Ovary (tissue), 9 donors: Measurements from ENCODE around the gene NID2. TPM values are rescaled to one million over a fixed set of nuclear protein-coding genes. Genes with fewer than 3 reads are reported as not detected.

Experiments
- DNase-seq, 5 donors: peaks; one replicate each; pipeline ENCODE4 v3.0.0-alpha.2; 2019 to 2020
- H3K27ac ChIP-seq, 2 donors: fragments of 200-600 bp; one replicate each; pipeline versions ENCODE4 v1.5.1 to v1.8.0; 2019 to 2022
- H3K27me3 ChIP-seq: fragments of 200-600 bp; one replicate; pipeline ENCODE4 v1.8.0; 2022
- H3K36me3 ChIP-seq: fragments of 200-600 bp; sonication (generic); one replicate; pipeline ENCODE4 v1.5.1; 2019
- H3K4me1 ChIP-seq: one replicate; pipeline ENCODE4 v1.8.1; 2013; ENCODE audit warnings: mild to moderate bottlenecking, moderate library complexity; ENCODE audit not compliant: insufficient read depth
- H3K4me3 ChIP-seq: fragments of 200-600 bp; sonication (generic); one replicate; pipeline ENCODE4 v1.5.1; 2017
- H3K9me3 ChIP-seq, 2 donors: fragments of 200-600 bp in 1 of 2; sonication (generic) in 1 of 2; one replicate each; pipeline versions ENCODE4 v1.5.1 to v1.8.1; 2013 to 2019; ENCODE audit warnings: mild to moderate bottlenecking in 1 of 2, moderate library complexity in 1 of 2
- EP300 ChIP-seq: sonication (generic); formaldehyde crosslinking; IDR thresholded peaks from one replicate; pipeline ENCODE4 v1.6.1; 2017; ENCODE audit warnings: antibody characterized with exemption
- POLR2A ChIP-seq: fragments of 450-650 bp; IDR thresholded peaks from one replicate; pipeline ENCODE4 v1.6.1; 2017; ENCODE audit warnings: antibody characterized with exemption, mild to moderate bottlenecking, moderate library complexity
- WGBS, 3 donors: extraction: QIAGEN DNeasy Blood & Tissue Kit in 1 of 3; methylation state at CpG; one replicate each; pipeline versions ENCODE4 v1.1.5 to v1.1.7; 2013 to 2017; 5-methylcytosine and 5-hydroxymethylcytosine counted together
- intact Hi-C, 4 donors: fragments of 100-400 bp; cut with DNase I; formaldehyde crosslinking; loops; one replicate each; pipeline versions ENCODE4 v1.11.0 to v1.15.1; 2022 to 2023
- polyA plus RNA-seq, 2 donors: library from polyadenylated mRNA; stranded (reverse); fragments of 200-250 nt in 1 of 2; fragments of 350-450 nt in 1 of 2; fragmentation: Illumina TruSeq in 1 of 2; extraction: RNeasy Lipid Tissue Mini Kit (QIAGEN cat#74804) in 1 of 2; gene quantifications; one replicate each; pipeline ENCODE4 v1.2.3, GENCODE V29; 2013 to 2014
- total RNA-seq, 7 donors: library from RNA; depleted of rRNA in 2 of 7; stranded (reverse); fragments of >200 nt in 2 of 7; fragmentation: NEBNext Ultra II Directional in 3 of 7; extraction: Animal tissue kit (Norgen Biotek cat#: 25700) in 3 of 7; gene quantifications; one replicate each; pipeline versions ENCODE4 v1.1.0 to v1.2.4, GENCODE V29; 2016 to 2023
- TF ChIP-seq, protein P1 (sequence below), 3 donors: fragments of 450-650 bp in 2 of 3; fragments of 200-600 bp in 1 of 3; IDR thresholded peaks; one replicate each; pipeline versions ENCODE4 v1.5.1 to v1.8.0; 2016 to 2022; ENCODE audit warnings: antibody characterized with exemption in 3 of 3, mild to moderate bottlenecking in 1 of 3
- donor health status: DM: no; HTN: no; CAD: no; lungs with moderate emphysema.
- donor health status: DM: no; HTN: no; CAD: no.
- donor health status: Bipolar disorder and iron deficiency.
- donor health status: DM: yes; HTN: yes; CAD: no.
- donor health status: DM: no; HTN: no; CAD: no.
- donor health status: DM: yes; HTN: yes; CAD: no.

Gene NID2
- total and polyA plus RNA-seq, 9 donors: 31.5 to 83.8 (median 47.2) TPM

DNA sequence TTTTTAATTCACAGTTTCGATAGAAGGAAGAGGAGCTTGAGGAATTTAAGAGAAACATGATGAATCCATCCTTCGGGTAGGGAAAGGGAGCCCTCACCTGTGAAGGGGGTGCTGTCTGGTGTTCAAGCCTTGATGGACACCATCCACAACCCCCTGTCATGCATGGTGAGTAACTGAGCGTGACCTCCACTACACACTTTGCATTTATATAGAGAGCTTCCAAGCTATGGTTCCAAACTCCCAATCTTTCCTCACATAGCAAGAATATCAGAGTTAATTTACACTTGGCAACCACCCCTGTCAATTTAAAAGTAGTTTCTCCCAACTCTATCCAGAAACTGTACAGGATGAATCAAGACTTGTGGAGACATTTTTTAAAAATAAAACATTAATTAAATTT, 13.1 kb upstream of the NID2 start:
- WGBS, 3 donors: 91 to 96% (median 92%) methylated on average over 3 of the region's 3 CpGs
- no peak overlapping the region for H3K27ac ChIP-seq
- peaks cover 4% of the 10 kb centered on the region for H3K4me1 ChIP-seq
- H3K27me3 ChIP-seq: no peaks in the 10 kb centered on the region
- TF ChIP-seq POLR2A (no peak), EP300 (no peak)
- TF ChIP-seq, protein P1, sequence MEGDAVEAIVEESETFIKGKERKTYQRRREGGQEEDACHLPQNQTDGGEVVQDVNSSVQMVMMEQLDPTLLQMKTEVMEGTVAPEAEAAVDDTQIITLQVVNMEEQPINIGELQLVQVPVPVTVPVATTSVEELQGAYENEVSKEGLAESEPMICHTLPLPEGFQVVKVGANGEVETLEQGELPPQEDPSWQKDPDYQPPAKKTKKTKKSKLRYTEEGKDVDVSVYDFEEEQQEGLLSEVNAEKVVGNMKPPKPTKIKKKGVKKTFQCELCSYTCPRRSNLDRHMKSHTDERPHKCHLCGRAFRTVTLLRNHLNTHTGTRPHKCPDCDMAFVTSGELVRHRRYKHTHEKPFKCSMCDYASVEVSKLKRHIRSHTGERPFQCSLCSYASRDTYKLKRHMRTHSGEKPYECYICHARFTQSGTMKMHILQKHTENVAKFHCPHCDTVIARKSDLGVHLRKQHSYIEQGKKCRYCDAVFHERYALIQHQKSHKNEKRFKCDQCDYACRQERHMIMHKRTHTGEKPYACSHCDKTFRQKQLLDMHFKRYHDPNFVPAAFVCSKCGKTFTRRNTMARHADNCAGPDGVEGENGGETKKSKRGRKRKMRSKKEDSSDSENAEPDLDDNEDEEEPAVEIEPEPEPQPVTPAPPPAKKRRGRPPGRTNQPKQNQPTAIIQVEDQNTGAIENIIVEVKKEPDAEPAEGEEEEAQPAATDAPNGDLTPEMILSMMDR (IDR thresholded peaks at IDR 0.05): no peak
- no peak for DNase-seq
- no peak overlapping the region for H3K4me3 ChIP-seq
- intact Hi-C loops: no loop called here
- no peaks in the 10 kb centered on the region for H3K9me3 ChIP-seq
- no peaks in the 10 kb centered on the region for H3K36me3 ChIP-seq

DNA sequence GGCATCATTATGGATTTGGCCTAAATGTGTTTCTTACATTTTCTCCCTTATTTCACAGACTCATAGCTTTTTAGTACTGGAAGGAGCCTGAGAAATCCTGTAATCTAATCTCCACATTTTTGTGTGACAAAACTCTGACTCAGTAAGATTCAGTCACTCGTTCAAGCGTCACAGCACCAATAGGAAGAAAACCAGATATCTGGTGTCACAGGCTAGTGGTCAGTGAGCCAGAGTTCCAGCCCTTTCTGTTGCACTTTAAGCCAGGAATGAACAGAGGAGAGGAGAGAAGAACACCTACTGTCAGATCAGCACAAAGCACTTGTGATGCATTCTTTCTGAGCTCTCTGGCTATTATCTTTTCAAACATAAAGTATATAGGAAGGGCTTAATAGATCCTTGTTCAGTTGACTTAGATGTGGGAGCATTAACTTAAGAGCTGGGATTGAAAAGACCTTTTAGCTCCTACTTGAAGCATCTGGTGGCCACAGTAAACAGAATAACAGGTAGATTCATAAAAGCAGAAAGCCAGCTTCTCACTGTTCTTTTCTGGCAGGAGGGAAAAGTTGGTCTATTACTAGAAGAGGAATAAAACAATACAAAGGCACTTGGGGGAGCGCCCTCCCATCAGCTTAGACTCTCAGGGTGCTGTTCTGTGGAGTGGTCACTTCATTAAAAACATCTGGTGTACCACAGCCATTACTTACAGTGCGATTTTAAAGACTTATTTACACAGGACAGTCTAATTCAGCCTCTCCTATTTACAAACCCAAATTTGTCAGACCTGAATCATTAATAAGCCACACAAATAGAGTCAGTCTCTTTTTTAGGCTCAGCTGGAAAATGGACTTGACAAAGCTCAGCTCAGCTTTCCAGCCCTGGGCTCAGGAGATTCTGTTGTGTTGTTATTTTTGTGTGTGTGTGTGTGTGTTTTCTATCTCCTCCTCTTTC, 12.2 kb upstream of the NID2 start:
- H3K4me3 ChIP-seq: no peak overlapping the region
- no peaks in the 10 kb centered on the region for H3K27me3 ChIP-seq
- no peaks in the 10 kb centered on the region for H3K36me3 ChIP-seq
- H3K27ac ChIP-seq: no peak overlapping the region
- H3K4me1 ChIP-seq: peaks cover 5% of the 10 kb centered on the region
- H3K9me3 ChIP-seq: no peaks in the 10 kb centered on the region
- DNase-seq: no peak
- WGBS, 3 donors: 36 to 43% (median 40%) methylated on average over 4 of the region's 4 CpGs
- TF ChIP-seq EP300 (no peak), POLR2A (no peak)
- TF ChIP-seq, protein P1 (IDR thresholded peaks at IDR 0.05): no peak
- intact Hi-C loops: no loop called here

DNA sequence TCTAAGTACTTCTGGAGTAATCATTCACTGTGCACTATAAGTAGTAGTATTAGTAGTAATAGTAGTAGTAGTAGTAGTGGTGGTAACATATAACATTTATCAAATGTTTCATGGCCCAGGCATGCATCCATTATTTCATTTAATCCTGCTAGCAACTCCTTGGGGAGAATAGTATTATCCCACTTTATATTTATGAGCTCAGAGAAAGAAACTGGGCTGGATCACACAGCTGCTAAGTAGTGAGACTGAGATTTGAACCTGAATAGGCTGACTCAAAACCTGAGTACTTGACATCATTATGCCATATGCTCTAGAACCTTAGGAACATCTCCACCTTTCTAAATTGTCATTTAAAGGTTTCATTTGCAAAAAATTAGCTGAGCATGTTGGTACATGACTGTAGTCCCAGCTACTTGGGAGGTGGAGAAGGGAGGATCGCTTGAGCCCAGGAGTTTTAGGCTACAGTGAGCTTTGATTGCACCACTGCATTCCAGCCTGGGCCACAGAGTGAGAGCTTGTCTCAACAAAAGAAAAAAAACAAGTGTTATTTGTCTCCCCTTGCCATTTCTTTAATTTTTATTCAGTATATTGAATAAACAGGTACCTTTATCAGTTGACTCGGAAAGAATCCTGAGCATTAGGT, 11.4 kb upstream of the NID2 start:
- 22 to 39% (median 31%) methylated on average over 2 of the region's 2 CpGs for WGBS, 3 donors
- Histone ChIP-seq H3K4me1 (peaks cover 5% of the 10 kb centered on the region), H3K27ac (no peak overlapping the region), H3K9me3 (no peaks in the 10 kb centered on the region), H3K27me3 (no peaks in the 10 kb centered on the region), H3K4me3 (no peak overlapping the region), H3K36me3 (no peaks in the 10 kb centered on the region)
- intact Hi-C loops: no loop called here
- no peak for DNase-seq
- no peak for TF ChIP-seq POLR2A
- TF ChIP-seq, protein P1 (IDR thresholded peaks at IDR 0.05): no peak
- TF ChIP-seq EP300: no peak

DNA sequence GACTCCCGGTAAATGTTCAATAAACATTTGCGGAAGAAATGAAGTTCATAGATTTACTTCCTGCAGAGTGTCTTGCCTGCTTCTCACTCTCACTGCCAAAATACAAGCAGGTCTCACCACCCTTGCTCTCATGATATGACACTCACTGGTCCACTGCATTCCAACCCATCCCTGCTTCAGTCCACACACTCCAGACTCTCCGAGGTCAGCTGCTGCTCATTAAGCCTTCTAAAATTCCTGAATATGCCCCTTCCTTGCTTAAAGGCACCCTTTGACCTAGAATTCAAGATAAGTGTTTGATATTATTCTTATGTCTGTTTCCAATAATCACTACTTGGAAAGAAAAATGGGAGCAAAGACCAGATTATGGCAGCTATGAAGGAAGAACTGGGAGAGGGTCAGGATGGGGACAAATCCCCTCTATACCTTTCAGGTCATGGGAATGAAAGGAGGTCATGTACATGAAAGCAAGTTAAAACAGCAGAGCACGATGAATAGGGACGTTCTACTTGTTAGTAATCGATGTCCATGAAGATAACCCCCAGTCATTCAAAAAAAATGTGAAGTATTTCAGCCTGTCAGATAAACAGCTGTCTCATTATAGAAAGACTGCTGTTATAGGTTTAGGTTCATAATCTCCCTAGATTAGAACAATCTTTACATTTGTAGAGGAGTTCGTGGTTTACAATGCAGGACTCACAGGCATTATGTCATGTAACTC, 10.5 kb upstream of the NID2 start:
- Histone ChIP-seq H3K27me3 (no peaks in the 10 kb centered on the region), H3K27ac (no peak overlapping the region), H3K4me1 (peaks cover 7% of the 10 kb centered on the region), H3K4me3 (no peak overlapping the region), H3K9me3 (no peaks in the 10 kb centered on the region), H3K36me3 (no peaks in the 10 kb centered on the region)
- no peak for DNase-seq
- 53 to 59% (median 55%) methylated on average over 7 of the region's 7 CpGs for WGBS, 3 donors
- TF ChIP-seq POLR2A (no peak), EP300 (no peak)
- TF ChIP-seq, protein P1 (IDR thresholded peaks at IDR 0.05): no peak
- intact Hi-C loops: loop anchor here in 2 of 4 donors (10.0 kb wide), 1 partner anchor 45 kb away; no protein-coding TSS in a partner anchor
